H4 (cell line): Measurements from ENCODE around the gene TPPP. TPM values are rescaled to one million over a fixed set of nuclear protein-coding genes. Genes with fewer than 3 reads are reported as not detected.
"Not testable (repeated sequence)": the region's sequence is repeated elsewhere in the genome, so short reads cannot be mapped to it uniquely, and the experiment has no call there.

ENCODE experiments used
- DNase-seq: peaks from one replicate; pipeline ENCODE4 v3.0.0-alpha.2; 2015; ENCODE audit warnings: low spot score
- total RNA-seq: library from RNA; depleted of rRNA; stranded (reverse); fragments of >200 nt; shearing (Covaris generic); gene quantifications from 2 replicates; pipeline ENCODE4 v1.2.3, GENCODE V29; 2014

Gene TPPP
- total RNA-seq, 1 experiment from 2014 or later, result 0.85 TPM

GRCh38 chr5:694042-694431, 885 bp upstream of the TPPP start:
- not testable (repeated sequence) for DNase-seq

GRCh38 chr5:692529-693041, 567 bp downstream of the TPPP start:
- not testable (repeated sequence) for DNase-seq

- DNase-seq, result no peak
Measured at GRCh38 chr5:691817-692528, 1.2 kb downstream of the TPPP start.

GRCh38 chr5:691049-691448, 2.1 kb downstream of the TPPP start:
- not testable (repeated sequence) for DNase-seq

GRCh38 chr5:690293-690692, 2.9 kb downstream of the TPPP start:
- DNase-seq, result not testable (repeated sequence)

- DNase-seq, result not testable (repeated sequence)
Measured at GRCh38 chr5:688348-689010, 4.7 kb downstream of the TPPP start.

GRCh38 chr5:686936-687335, 6.2 kb downstream of the TPPP start:
- not testable (repeated sequence) for DNase-seq

GRCh38 chr5:686172-686523, 7.0 kb downstream of the TPPP start:
- DNase-seq, result not testable (repeated sequence)

GRCh38 chr5:685262-686171, 7.6 kb downstream of the TPPP start:
- no peak for DNase-seq

GRCh38 chr5:684751-685216, 8.4 kb downstream of the TPPP start:
- no peak for DNase-seq

GRCh38 chr5:683551-684481, 9.3 kb downstream of the TPPP start:
- no peak for DNase-seq

GRCh38 chr5:682651-683358, 10.3 kb downstream of the TPPP start:
- DNase-seq, result not testable (repeated sequence)

GRCh38 chr5:682216-682615, 10.9 kb downstream of the TPPP start:
- DNase-seq, result not testable (repeated sequence)

GRCh38 chr5:681317-682191, 11.6 kb downstream of the TPPP start:
- not testable (repeated sequence) for DNase-seq

GRCh38 chr5:680836-681235, 12.3 kb downstream of the TPPP start:
- DNase-seq, result not testable (repeated sequence)

GRCh38 chr5:680118-680795, 12.9 kb downstream of the TPPP start:
- DNase-seq, result not testable (repeated sequence)

GRCh38 chr5:679166-679895, 13.8 kb downstream of the TPPP start:
- not testable (repeated sequence) for DNase-seq

GRCh38 chr5:678521-678920, 14.6 kb downstream of the TPPP start:
- DNase-seq, result not testable (repeated sequence)
